H9 (cell line): ENCODE results near the gene SLC25A18. TPM values are rescaled to one million over a fixed set of nuclear protein-coding genes. Genes with fewer than 3 reads are reported as not detected.

Source experiments
- DNase-seq: peaks from one replicate; pipeline ENCODE4 v3.0.0-alpha.2; 2017
- H2AFZ ChIP-seq: one replicate; pipeline ENCODE4 v1.6.1; 2013; ENCODE audit warnings: mild to moderate bottlenecking, low read length, control low read depth, moderate library complexity
- H2AK5ac ChIP-seq: 2 replicates; pipeline ENCODE4 v1.6.1; 2013; ENCODE audit warnings: low read length, control low read depth, mixed read lengths; ENCODE audit not compliant: insufficient read length
- H2BK120ac ChIP-seq: one replicate; pipeline ENCODE4 v1.6.1; 2013; ENCODE audit warnings: low read depth, mild to moderate bottlenecking, low read length, control low read depth, inconsistent platforms; ENCODE audit not compliant: poor library complexity, severe bottlenecking
- H2BK12ac ChIP-seq: 2 replicates; pipeline ENCODE4 v1.6.1; 2013; ENCODE audit warnings: low read length, control low read depth, mixed read lengths, low read depth; ENCODE audit not compliant: insufficient read length
- H2BK15ac ChIP-seq: 2 replicates; pipeline ENCODE4 v1.6.1; 2013; ENCODE audit warnings: low read depth, low read length, control low read depth
- H2BK20ac ChIP-seq: one replicate; pipeline ENCODE4 v1.6.1; 2013; ENCODE audit warnings: low read depth, mild to moderate bottlenecking, low read length, control low read depth, inconsistent platforms; ENCODE audit not compliant: poor library complexity, severe bottlenecking
- H2BK5ac ChIP-seq: 2 replicates; pipeline ENCODE4 v1.6.1; 2013; ENCODE audit warnings: low read length, control low read depth, mixed read lengths; ENCODE audit not compliant: insufficient read length
- H3K14ac ChIP-seq: 2 replicates; pipeline ENCODE4 v1.6.1; 2013; ENCODE audit warnings: low read length, control low read depth; ENCODE audit not compliant: insufficient read depth
- H3K18ac ChIP-seq: 2 replicates; pipeline ENCODE4 v1.6.1; 2013; ENCODE audit warnings: low read depth, mild to moderate bottlenecking, mixed read lengths, low read length, control low read depth; ENCODE audit not compliant: insufficient read length
- H3K23ac ChIP-seq: 2 replicates; pipeline ENCODE4 v1.6.1; 2013; ENCODE audit warnings: low read length, control low read depth, mixed read lengths, low read depth; ENCODE audit not compliant: insufficient read length
- H3K23me2 ChIP-seq: 2 replicates; pipeline ENCODE4 v1.6.1; 2013; ENCODE audit warnings: low read depth, mild to moderate bottlenecking, mixed read lengths, low read length, control low read depth; ENCODE audit not compliant: insufficient read length, poor library complexity, severe bottlenecking
- H3K27ac ChIP-seq: 2 replicates; pipeline ENCODE4 v1.5.1; 2013; ENCODE audit warnings: low read length, control low read depth, mixed read lengths, low read depth; ENCODE audit not compliant: insufficient read length
- H3K27me3 ChIP-seq: 2 replicates; pipeline ENCODE4 v1.6.1; 2013; ENCODE audit warnings: low read length, control low read depth, inconsistent platforms; ENCODE audit not compliant: insufficient read depth
- H3K4ac ChIP-seq: 2 replicates; pipeline ENCODE4 v1.6.1; 2013; ENCODE audit warnings: low read depth, mild to moderate bottlenecking, control low read depth, inconsistent platforms, low read length, moderate library complexity
- H3K4me1 ChIP-seq: 2 replicates; pipeline ENCODE4 v1.6.1; 2013; ENCODE audit warnings: low read length, control low read depth, inconsistent platforms; ENCODE audit not compliant: insufficient read depth
- H3K4me2 ChIP-seq: 2 replicates; pipeline ENCODE4 v1.6.1; 2013; ENCODE audit warnings: low read length, control low read depth, mixed read lengths; ENCODE audit not compliant: insufficient read length, insufficient read depth
- H3K56ac ChIP-seq: 2 replicates; pipeline ENCODE4 v1.6.1; 2013; ENCODE audit warnings: low read depth, mild to moderate bottlenecking, mixed read lengths, low read length, control low read depth; ENCODE audit not compliant: insufficient read length
- H3K79me1 ChIP-seq: 2 replicates; pipeline ENCODE4 v1.6.1; 2013; ENCODE audit warnings: low read depth, mild to moderate bottlenecking, moderate library complexity, low read length, control low read depth, inconsistent platforms; ENCODE audit not compliant: insufficient read depth, poor library complexity, severe bottlenecking
- H3K79me2 ChIP-seq: 2 replicates; pipeline ENCODE4 v1.6.1; 2013; ENCODE audit warnings: low read length, control low read depth, inconsistent platforms; ENCODE audit not compliant: insufficient read depth
- H3K9ac ChIP-seq: 2 replicates; pipeline ENCODE4 v1.6.1; 2013; ENCODE audit warnings: low read length, control low read depth, mixed read lengths; ENCODE audit not compliant: insufficient read length; ENCODE audit errors: extremely low read depth
- H3K9me3 ChIP-seq: one replicate; pipeline ENCODE4 v1.6.1; 2013; ENCODE audit warnings: low read depth, low read length, inconsistent platforms; ENCODE audit not compliant: control insufficient read depth
- H3T11ph ChIP-seq: one replicate; pipeline ENCODE4 v1.6.1; 2013; ENCODE audit warnings: mild to moderate bottlenecking, low read length, control low read depth, inconsistent platforms
- H4K20me1 ChIP-seq: one replicate; pipeline ENCODE4 v1.6.1; 2013; ENCODE audit not compliant: control insufficient read depth, insufficient read length, insufficient read depth
- H4K5ac ChIP-seq: 2 replicates; pipeline ENCODE4 v1.6.1; 2013; ENCODE audit warnings: low read depth, mild to moderate bottlenecking, mixed read lengths, low read length, control low read depth; ENCODE audit not compliant: insufficient read length
- H4K8ac ChIP-seq: replicated peaks from 2 replicates; pipeline ENCODE4 v1.6.1; 2013; ENCODE audit warnings: low read length, control low read depth, mixed read lengths, low read depth; ENCODE audit not compliant: insufficient read length
- H4K91ac ChIP-seq: 2 replicates; pipeline ENCODE4 v1.6.1; 2013; ENCODE audit warnings: low read depth, mild to moderate bottlenecking, moderate library complexity, mixed read lengths, low read length, control low read depth; ENCODE audit not compliant: insufficient read length
- H3K27ac Mint-ChIP-seq, 3 experiments: 2 replicates in 2 of 3; 3 replicates in 1 of 3; pipeline ENCODE4 v1.8.0; 2020 to 2021; ENCODE audit warnings: mixed read lengths in 3 of 3, mild to moderate bottlenecking in 1 of 3, moderate library complexity in 1 of 3
- H3K27me3 Mint-ChIP-seq: 2 replicates; pipeline ENCODE4 v1.8.0; 2021; ENCODE audit warnings: low read depth, mild to moderate bottlenecking, moderate library complexity, mixed read lengths
- H3K36me3 Mint-ChIP-seq, 3 experiments: 2 replicates in 2 of 3; 3 replicates in 1 of 3; pipeline ENCODE4 v1.8.0; 2020 to 2021; ENCODE audit warnings: low read depth in 3 of 3, mixed read lengths in 3 of 3; ENCODE audit not compliant: insufficient read depth in 1 of 3
- H3K4me1 Mint-ChIP-seq, 2 experiments: 2 replicates each; pipeline ENCODE4 v1.8.0; 2020; ENCODE audit warnings: mixed read lengths in 2 of 2
- H3K4me3 Mint-ChIP-seq, 2 experiments: 2 replicates in 1 of 2; 3 replicates in 1 of 2; pipeline ENCODE4 v1.8.0; 2020 to 2021; ENCODE audit warnings: mild to moderate bottlenecking in 2 of 2, mixed read lengths in 2 of 2, moderate library complexity in 1 of 2
- H3K9me3 Mint-ChIP-seq, 2 experiments: 2 replicates in 1 of 2; 3 replicates in 1 of 2; pipeline ENCODE4 v1.8.0; 2020; ENCODE audit warnings: mild to moderate bottlenecking in 2 of 2, mixed read lengths in 2 of 2, moderate library complexity in 1 of 2
- CTCF ChIP-seq: fragments of 200-600 bp; sonication (generic); conservative IDR thresholded peaks from 3 replicates; pipeline ENCODE4 v1.8.0; 2021; ENCODE audit warnings: antibody characterized with exemption, mild to moderate bottlenecking
- WGBS: extraction: QIAGEN DNeasy Blood & Tissue Kit; methylation state at CpG from one replicate; pipeline ENCODE4 v1.1.7; 2013; ENCODE audit warnings: missing lambda C conversion rate, low lambda C conversion rate, mixed read lengths; ENCODE audit not compliant: insufficient read length; ENCODE audit errors: extremely low coverage; 5-methylcytosine and 5-hydroxymethylcytosine counted together
- total RNA-seq: library from RNA; stranded (reverse); gene quantifications from 2 replicates; pipeline ENCODE4 v1.2.1, GENCODE V29; 2021

SLC25A18 gene
- total RNA-seq, 1 experiment from 2014 or later = 2.3 TPM

GRCh38 chr22:17589810-17590375, 26.6 kb downstream of the SLC25A18 start:
- Mint-ChIP-seq H3K27me3 (no peaks in the 10 kb centered on the region), H3K9me3 (no peaks in the 10 kb centered on the region), H3K27ac (peak overlapping the region; percentile 14 to 73 (median 49); a peak in 3 of 7 replicates), H3K36me3 (peaks cover 33 to 51% (median 39%) of the 10 kb centered on the region in 3 experiments), H3K4me1 (peaks cover 0 to 2% of the 10 kb centered on the region in 2 experiments; a peak in 1 of 4 replicates), H3K4me3 (no peak overlapping the region)
- H2BK12ac ChIP-seq = no peak overlapping the region
- no peaks in the 10 kb centered on the region for H3K79me2 ChIP-seq
- no peak overlapping the region for H2AFZ ChIP-seq
- H2BK15ac ChIP-seq = no peak overlapping the region
- H3K23ac ChIP-seq = no peak overlapping the region
- no peak for TF ChIP-seq CTCF
- H2AK5ac ChIP-seq = no peak overlapping the region
- no peak overlapping the region for H2BK120ac ChIP-seq
- no peak overlapping the region for H3K9ac ChIP-seq
- DNase-seq = no peak
- no peak overlapping the region for H4K5ac ChIP-seq
- H3K27ac ChIP-seq = no peak overlapping the region
- H3K4me1 ChIP-seq = no peaks in the 10 kb centered on the region
- H3K4me2 ChIP-seq = no peak overlapping the region
- no peak overlapping the region for H3K4ac ChIP-seq
- no peak overlapping the region for H2BK5ac ChIP-seq
- no peak overlapping the region for H3K18ac ChIP-seq
- H3K56ac ChIP-seq = no peak overlapping the region
- H3K79me1 ChIP-seq = no peaks in the 10 kb centered on the region
- H3K27me3 ChIP-seq = no peaks in the 10 kb centered on the region
- no peak overlapping the region for H3T11ph ChIP-seq
- no peak overlapping the region for H2BK20ac ChIP-seq
- no peaks in the 10 kb centered on the region for H3K23me2 ChIP-seq
- H4K20me1 ChIP-seq = no peaks in the 10 kb centered on the region
- no CpG with 5 or more reads among the region's 10 CpGs for WGBS
- no peak overlapping the region for H4K8ac ChIP-seq
- no peak overlapping the region for H4K91ac ChIP-seq
- no peaks in the 10 kb centered on the region for H3K9me3 ChIP-seq
- no peak overlapping the region for H3K14ac ChIP-seq
